Measurements from ENCODE around the gene TBC1D22B.
"Not testable (repeated sequence)": the region's sequence is repeated elsewhere in the genome, so short reads cannot be mapped to it uniquely, and the experiment has no call there.

The TBC1D22B gene

DNA sequence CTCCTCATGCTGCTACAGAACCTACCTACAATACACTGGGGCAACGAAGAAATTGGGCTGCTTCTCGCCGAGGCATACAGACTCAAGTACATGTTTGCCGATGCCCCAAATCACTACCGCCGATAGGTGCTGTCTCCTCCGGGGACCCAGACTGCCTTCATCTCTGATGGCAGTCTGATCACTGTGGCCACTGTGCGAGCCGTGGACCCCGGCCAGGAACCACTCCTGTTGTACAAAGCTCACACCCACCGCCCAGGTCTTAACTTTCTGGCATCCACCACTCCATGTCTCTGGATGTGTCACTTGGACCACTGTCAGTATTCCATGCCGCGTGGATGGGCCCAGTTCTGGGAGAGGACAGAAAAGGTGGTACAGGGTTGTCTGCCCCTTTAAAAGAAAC is 73.5 kb downstream of the TBC1D22B start:
- TF ChIP-seq, protein P1, sequence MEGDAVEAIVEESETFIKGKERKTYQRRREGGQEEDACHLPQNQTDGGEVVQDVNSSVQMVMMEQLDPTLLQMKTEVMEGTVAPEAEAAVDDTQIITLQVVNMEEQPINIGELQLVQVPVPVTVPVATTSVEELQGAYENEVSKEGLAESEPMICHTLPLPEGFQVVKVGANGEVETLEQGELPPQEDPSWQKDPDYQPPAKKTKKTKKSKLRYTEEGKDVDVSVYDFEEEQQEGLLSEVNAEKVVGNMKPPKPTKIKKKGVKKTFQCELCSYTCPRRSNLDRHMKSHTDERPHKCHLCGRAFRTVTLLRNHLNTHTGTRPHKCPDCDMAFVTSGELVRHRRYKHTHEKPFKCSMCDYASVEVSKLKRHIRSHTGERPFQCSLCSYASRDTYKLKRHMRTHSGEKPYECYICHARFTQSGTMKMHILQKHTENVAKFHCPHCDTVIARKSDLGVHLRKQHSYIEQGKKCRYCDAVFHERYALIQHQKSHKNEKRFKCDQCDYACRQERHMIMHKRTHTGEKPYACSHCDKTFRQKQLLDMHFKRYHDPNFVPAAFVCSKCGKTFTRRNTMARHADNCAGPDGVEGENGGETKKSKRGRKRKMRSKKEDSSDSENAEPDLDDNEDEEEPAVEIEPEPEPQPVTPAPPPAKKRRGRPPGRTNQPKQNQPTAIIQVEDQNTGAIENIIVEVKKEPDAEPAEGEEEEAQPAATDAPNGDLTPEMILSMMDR (IDR thresholded peaks at IDR 0.05; ENCODE audit: insufficient read depth, low read depth, low read length, missing control alignments), result no peak
- no peak overlapping the region for H3K4me3 ChIP-seq (ENCODE audit: low read depth, low read length)
- no peak for DNase-seq (ENCODE audit: low read depth)

DNA sequence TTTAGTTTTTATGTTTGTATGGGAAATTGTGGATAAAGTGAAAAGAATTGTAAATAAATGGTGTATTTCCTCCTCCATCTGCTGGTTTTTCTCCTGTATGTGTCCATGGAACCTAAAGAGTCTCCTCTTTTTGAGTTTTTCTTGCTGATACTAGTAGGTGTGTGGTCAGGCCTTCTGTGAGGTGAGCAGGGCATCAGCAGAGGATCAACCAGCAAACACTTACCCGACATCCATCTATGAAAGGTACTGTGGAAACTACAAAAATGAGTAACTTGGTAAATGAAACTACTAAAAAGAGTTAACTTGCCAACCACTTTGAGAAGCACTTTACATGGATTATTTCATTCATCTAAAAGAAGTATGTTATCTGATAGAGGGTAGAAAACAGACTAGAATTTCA is 75.3 kb downstream of the TBC1D22B start:
- DNase-seq (ENCODE audit: low read depth), result no peak
- no peak overlapping the region for H3K4me3 ChIP-seq (ENCODE audit: low read depth, low read length)

DNA sequence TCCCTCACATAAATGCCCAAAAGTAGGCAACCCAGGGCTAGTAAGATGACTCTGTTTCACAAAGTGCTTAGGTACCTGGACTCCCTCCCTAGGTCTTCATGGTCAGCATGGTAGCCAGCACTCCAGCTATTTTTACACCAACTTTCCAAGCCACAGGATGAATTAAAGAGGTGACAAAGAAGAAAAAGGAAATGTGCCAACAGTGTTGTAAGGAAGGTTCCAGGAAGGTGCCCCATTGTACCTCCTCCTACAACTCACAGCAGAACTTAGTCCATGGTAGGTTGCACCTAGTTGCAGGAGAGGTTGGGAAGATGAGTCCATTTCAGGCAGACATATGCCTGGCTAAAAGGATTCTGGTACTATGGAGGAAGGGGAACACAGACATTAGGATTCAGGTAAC is 76.5 kb downstream of the TBC1D22B start:
- DNase-seq (ENCODE audit: low read depth), result no peak
- H3K4me3 ChIP-seq (ENCODE audit: low read depth, low read length), result no peak overlapping the region
- TF ChIP-seq, protein P1 (IDR thresholded peaks at IDR 0.05; ENCODE audit: insufficient read depth, low read depth, low read length, missing control alignments), result no peak

More for the DNA sequence above, 75.3 kb downstream of the TBC1D22B start:
- TF ChIP-seq, protein P1 (IDR thresholded peaks at IDR 0.05; ENCODE audit: insufficient read depth, low read depth, low read length, missing control alignments), result no peak

DNA sequence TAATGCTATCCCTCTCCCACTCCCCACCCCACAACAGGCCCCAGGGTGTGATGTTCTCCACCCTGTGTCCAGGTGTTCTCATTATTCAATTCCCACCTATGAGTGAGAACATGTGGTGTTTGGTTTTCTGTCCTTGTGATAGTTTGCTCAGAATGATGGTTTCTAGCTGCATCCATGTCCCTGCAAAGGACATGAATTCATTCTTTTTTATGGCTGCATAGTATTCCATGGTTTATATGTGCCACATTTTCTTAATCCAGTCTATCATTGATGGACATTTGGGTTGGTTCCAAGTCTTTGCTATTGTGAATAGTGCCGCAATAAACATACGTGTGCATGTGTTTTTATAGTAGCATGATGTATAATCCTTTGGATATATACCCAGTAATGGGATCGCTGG is 80.7 kb downstream of the TBC1D22B start:
- H3K4me3 ChIP-seq (ENCODE audit: low read depth, low read length); DNase-seq (ENCODE audit: low read depth): not testable (repeated sequence)

DNA sequence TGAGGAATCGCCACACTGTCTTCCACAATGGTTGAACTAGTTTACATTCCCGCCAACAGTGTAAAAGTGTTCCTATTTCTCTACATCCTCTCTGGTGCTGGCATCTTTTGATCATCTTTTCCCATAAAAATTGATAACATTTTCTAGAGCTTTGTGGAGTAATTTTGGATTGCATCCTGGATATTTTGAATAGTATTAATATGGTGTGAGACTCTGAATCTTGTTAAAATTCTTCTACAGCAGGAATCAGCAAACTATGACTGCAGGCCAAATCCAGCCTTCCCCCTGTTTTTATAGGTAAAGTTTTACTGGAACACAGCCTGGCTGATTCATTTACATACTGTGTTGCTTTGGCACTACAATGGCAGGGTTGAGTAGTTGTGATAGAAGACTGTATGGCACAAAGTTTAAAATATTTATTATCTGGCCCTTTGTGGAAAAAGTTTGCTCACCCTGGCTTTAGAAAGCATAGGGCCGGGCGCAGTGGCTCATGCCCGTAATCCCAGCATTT is 81.2 kb downstream of the TBC1D22B start:
- TF ChIP-seq, protein P1 (IDR thresholded peaks at IDR 0.05; ENCODE audit: insufficient read depth, low read depth, low read length, missing control alignments), result no peak

DNA sequence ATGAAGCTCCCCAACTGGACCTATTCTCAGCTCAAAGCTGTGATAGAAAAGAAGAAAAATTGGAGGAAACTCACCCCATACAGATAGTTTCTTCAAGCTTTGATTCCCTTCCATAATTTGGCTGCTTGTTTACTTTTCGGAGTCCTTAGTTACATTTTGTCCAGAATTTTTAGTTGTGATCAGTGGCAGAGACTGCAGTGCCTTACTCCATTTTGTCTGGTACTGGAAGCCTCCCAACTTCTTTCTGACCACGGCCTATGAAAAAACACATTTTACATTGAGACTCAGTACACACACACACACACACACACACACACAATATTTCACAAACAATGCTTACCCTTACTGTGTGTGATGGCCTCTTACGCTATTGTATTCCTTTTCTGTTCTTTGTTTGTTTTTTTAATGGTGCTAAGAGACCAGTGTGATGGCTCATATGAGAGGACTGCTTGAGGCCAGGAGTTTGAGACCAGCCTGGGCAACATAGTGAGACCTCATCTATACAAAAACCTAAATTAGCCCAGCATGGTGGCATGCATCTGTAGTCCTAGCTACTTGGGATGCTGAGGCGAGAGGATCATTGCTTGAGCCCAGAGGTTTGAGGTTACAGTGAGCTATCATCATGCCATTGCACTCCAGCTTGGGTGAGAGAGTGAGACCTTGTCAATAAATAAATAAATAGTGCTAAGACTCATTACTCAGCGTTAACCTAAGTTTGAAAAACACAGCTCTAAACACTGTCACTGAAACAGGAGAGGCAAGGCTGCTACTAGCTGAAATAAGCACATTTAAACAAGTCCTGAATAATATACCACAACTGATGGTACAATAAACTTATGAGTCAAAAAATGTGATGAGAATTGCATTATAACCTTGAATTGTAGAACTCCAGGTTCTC is 82.4 kb downstream of the TBC1D22B start:
- TF ChIP-seq, protein P1 (IDR thresholded peaks at IDR 0.05; ENCODE audit: insufficient read depth, low read depth, low read length, missing control alignments), result no peak
- no peak for DNase-seq (ENCODE audit: low read depth)
- no peak overlapping the region for H3K4me3 ChIP-seq (ENCODE audit: low read depth, low read length)

More for the DNA sequence above, 81.2 kb downstream of the TBC1D22B start:
- DNase-seq (ENCODE audit: low read depth), result no peak
- no peak overlapping the region for H3K4me3 ChIP-seq (ENCODE audit: low read depth, low read length)

DNA sequence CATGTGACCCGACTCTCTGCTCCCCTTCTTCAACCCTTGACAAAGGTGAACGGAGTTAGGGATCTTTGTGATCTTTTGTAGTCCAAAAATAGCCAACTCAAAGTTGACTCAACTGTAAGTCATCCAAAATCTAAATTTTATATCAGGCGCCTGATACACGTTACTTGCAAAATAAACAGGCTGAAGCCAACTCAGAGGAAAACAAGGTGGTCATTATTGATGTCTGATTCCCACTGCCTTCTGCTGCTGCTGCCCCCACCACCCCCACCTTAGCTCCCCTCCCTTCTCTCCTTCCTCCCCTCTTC is 83.0 kb downstream of the TBC1D22B start:
- DNase-seq (ENCODE audit: low read depth), result no peak
- H3K4me3 ChIP-seq (ENCODE audit: low read depth, low read length), result no peak overlapping the region
- TF ChIP-seq, protein P1 (IDR thresholded peaks at IDR 0.05; ENCODE audit: insufficient read depth, low read depth, low read length, missing control alignments), result no peak

Data from GM12865 (cell line).